Upper lobe of right lung (tissue), 1 donor: Measurements from ENCODE around the gene DHRS13. TPM values are rescaled to one million over a fixed set of nuclear protein-coding genes. Genes with fewer than 3 reads are reported as not detected.

Source experiments
- ATAC-seq: fragments of 200-7000 bp; cut with Tn5 transposase; one replicate; pipeline ENCODE4 v1.9.1; 2020; ENCODE audit warnings: mild to moderate bottlenecking, moderate library complexity
- DNase-seq: peaks from one replicate; pipeline ENCODE4 v3.0.0-alpha.2; 2020
- H3K27ac ChIP-seq: fragments of 200-600 bp; one replicate; pipeline ENCODE4 v1.8.0; 2022
- H3K27me3 ChIP-seq: fragments of 200-600 bp; one replicate; pipeline ENCODE4 v1.8.0; 2022; ENCODE audit warnings: mild to moderate bottlenecking
- H3K36me3 ChIP-seq: fragments of 200-600 bp; one replicate; pipeline ENCODE4 v1.8.0; 2022
- H3K4me1 ChIP-seq: fragments of 200-600 bp; one replicate; pipeline ENCODE4 v1.8.0; 2022
- H3K4me3 ChIP-seq: fragments of 200-600 bp; one replicate; pipeline ENCODE4 v1.8.0; 2022; ENCODE audit warnings: mild to moderate bottlenecking
- H3K9me3 ChIP-seq: fragments of 200-600 bp; one replicate; pipeline ENCODE4 v1.8.0; 2022
- CTCF ChIP-seq: fragments of 200-600 bp; IDR thresholded peaks from one replicate; pipeline ENCODE4 v1.8.0; 2022; ENCODE audit warnings: antibody characterized with exemption
- intact Hi-C: fragments of 100-400 bp; cut with DNase I; formaldehyde crosslinking; loops from one replicate; pipeline ENCODE4 v1.11.0; 2022
- total RNA-seq: library from RNA; stranded (reverse); fragmentation: NEBNext Ultra II Directional; extraction: Animal tissue kit (Norgen Biotek cat#: 25700); gene quantifications from one replicate; pipeline ENCODE4 v1.2.1, GENCODE V29; 2021
- donor health status: DM: no; HTN: yes; CAD: no; lungs with severe emphysema.

Gene DHRS13
- total RNA-seq, 1 donor from 2014 or later: 12.8 TPM

DNA sequence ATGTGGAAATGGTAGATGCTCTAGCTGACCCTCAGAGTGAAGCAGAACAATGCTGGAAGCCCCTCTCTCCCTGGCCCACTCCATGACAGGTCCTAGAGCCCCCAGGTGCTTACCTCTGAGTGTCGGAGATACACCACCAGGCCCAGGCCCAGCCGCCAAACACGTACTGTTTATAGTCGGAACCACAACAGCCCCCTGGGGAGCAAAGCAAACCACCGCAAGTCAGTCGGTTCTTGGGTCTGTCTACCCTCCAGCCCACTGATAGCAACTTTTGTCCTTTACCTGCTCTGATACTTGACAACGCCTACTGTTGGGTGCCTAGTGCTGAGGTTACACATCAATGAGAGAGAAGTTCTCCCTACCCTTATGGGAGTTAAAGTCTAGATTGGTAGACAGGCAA is 14.0 kb downstream of the DHRS13 start:
- intact Hi-C loops: no loop called here
- H3K27me3 ChIP-seq: no peaks in the 10 kb centered on the region
- DNase-seq: no peak
- no peak for ATAC-seq
- no peaks in the 10 kb centered on the region for H3K9me3 ChIP-seq
- H3K27ac ChIP-seq: no peak overlapping the region
- no peak overlapping the region for H3K4me3 ChIP-seq
- H3K4me1 ChIP-seq: peaks cover 26% of the 10 kb centered on the region
- no peak for TF ChIP-seq CTCF
- peaks cover 34% of the 10 kb centered on the region for H3K36me3 ChIP-seq

- intact Hi-C loops: no loop called here
- H3K4me1 ChIP-seq: peaks cover 17% of the 10 kb centered on the region
- ATAC-seq (no peak), DNase-seq (no peak)
- no peaks in the 10 kb centered on the region for H3K9me3 ChIP-seq
- H3K4me3 ChIP-seq: no peak overlapping the region
- no peak for TF ChIP-seq CTCF
- H3K36me3 ChIP-seq: peaks cover 42% of the 10 kb centered on the region
- no peaks in the 10 kb centered on the region for H3K27me3 ChIP-seq
- no peak overlapping the region for H3K27ac ChIP-seq
Measured at GRCh38 chr17:28887871-28888471, 14.9 kb downstream of the DHRS13 start.

DNA sequence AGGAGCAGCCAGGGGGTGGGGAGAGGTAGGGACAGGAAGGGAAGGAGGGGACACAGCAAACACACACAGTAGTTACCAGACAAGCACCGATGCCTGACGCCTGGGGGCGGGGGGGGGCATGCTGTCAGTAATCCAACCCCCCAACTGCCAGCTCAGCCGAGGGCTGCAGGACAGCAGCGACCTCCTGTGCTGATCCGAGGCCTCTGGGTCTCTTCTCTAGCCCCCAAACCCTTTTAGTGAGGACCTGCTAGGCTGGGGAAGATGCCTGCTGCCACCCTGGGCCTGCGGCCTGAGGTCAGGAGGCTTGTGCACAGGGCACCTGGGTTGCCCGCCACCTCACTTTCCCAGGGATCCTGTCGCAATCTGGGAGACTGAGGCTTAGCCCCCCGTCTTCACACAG is 16.9 kb downstream of the DHRS13 start:
- Histone ChIP-seq H3K4me1 (peaks cover 4% of the 10 kb centered on the region), H3K27ac (no peak overlapping the region), H3K27me3 (no peaks in the 10 kb centered on the region), H3K36me3 (peaks cover 63% of the 10 kb centered on the region), H3K4me3 (no peak overlapping the region), H3K9me3 (no peaks in the 10 kb centered on the region)
- no peak for DNase-seq
- TF ChIP-seq CTCF: no peak
- intact Hi-C loops: no loop called here
- no peak for ATAC-seq

DNA sequence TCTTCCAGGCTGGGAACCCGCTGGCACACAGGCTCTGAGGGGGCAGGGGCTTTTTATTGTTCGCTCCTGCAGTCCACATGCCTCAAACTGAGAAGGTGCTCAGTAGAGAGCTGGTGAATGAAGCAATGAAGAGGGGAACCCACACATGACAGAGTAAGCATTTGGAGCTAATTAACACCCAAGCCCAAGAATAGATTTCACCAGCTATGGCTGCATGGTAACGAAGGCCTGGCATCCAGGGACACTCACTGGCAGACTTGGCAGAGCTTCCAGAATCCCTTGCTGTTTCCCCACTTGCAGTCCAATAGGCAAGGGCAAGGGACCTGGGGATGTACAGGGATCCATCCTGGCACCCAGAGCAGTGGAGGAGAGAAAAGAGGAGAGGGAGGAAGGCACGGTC is 17.5 kb downstream of the DHRS13 start:
- no peaks in the 10 kb centered on the region for H3K9me3 ChIP-seq
- H3K4me1 ChIP-seq: peaks cover 4% of the 10 kb centered on the region
- ATAC-seq: no peak
- H3K27me3 ChIP-seq: no peaks in the 10 kb centered on the region
- no peak overlapping the region for H3K27ac ChIP-seq
- H3K36me3 ChIP-seq: peaks cover 69% of the 10 kb centered on the region
- no peak for DNase-seq
- TF ChIP-seq CTCF: no peak
- intact Hi-C loops: no loop called here
- H3K4me3 ChIP-seq: no peak overlapping the region

GRCh38 chr17:28883967-28884702 is 18.7 kb downstream of the DHRS13 start:
- TF ChIP-seq CTCF: no peak
- Histone ChIP-seq H3K27ac (no peak overlapping the region), H3K9me3 (no peaks in the 10 kb centered on the region), H3K4me1 (no peaks in the 10 kb centered on the region), H3K4me3 (no peak overlapping the region), H3K27me3 (no peaks in the 10 kb centered on the region), H3K36me3 (peaks cover 81% of the 10 kb centered on the region)
- no peak for DNase-seq
- ATAC-seq: no peak
- intact Hi-C loops: no loop called here
